Activated CD8-positive, alpha-beta T cell treated with anti-CD3 and anti-CD28 coated beads for 36 hours (primary cell): ENCODE measurements around the gene APPL1. TPM values are rescaled to one million over a fixed set of nuclear protein-coding genes. Genes with fewer than 3 reads are reported as not detected.

Experiments
- ATAC-seq: fragments of 200-7000 bp; cut with Tn5 transposase; one replicate; pipeline ENCODE4 v1.10.0; 2021; ENCODE audit warnings: mild to moderate bottlenecking, moderate library complexity
- CTCF ChIA-PET: fragments of 350-600 bp; sonication (Branson Sonifier 250); formaldehyde crosslinking; loops from one replicate; lab custom pipeline; 2021; ENCODE audit warnings: antibody characterized with exemption; lab: Charles Lee
- POLR2A ChIA-PET: fragments of 350-600 bp; sonication (Branson Sonifier 250); formaldehyde crosslinking; loops from one replicate; lab custom pipeline; 2021; ENCODE audit warnings: antibody characterized with exemption; lab: Charles Lee
- DNase-seq: peaks from one replicate; pipeline ENCODE4 v3.0.0-alpha.2; 2020
- H3K27ac Mint-ChIP-seq: one replicate; pipeline ENCODE4 v1.8.0; 2021; ENCODE audit warnings: mild to moderate bottlenecking, mixed read lengths
- H3K27me3 Mint-ChIP-seq: one replicate; pipeline ENCODE4 v1.8.0; 2021; ENCODE audit warnings: mixed read lengths
- H3K36me3 Mint-ChIP-seq: one replicate; pipeline ENCODE4 v1.8.0; 2021; ENCODE audit warnings: low read depth, mixed read lengths
- H3K4me1 Mint-ChIP-seq: one replicate; pipeline ENCODE4 v1.8.0; 2021; ENCODE audit warnings: low read depth, mixed read lengths
- H3K4me3 Mint-ChIP-seq: one replicate; pipeline ENCODE4 v1.8.0; 2021; ENCODE audit warnings: mild to moderate bottlenecking, moderate library complexity, mixed read lengths
- H3K9me3 Mint-ChIP-seq: one replicate; pipeline ENCODE4 v1.8.0; 2021; ENCODE audit warnings: mixed read lengths
- intact Hi-C: fragments of 100-400 bp; cut with micrococcal nuclease; formaldehyde crosslinking; loops from one replicate; pipeline ENCODE4 v1.10.0; 2022
- total RNA-seq, 2 experiments: library from RNA; stranded (reverse); gene quantifications; one replicate each; pipeline ENCODE4 v1.2.3, GENCODE V29; 2021
- TF ChIP-seq, protein P1 (sequence below): fragments of 200-600 bp; IDR thresholded peaks from one replicate; pipeline ENCODE4 v1.8.0; 2022; ENCODE audit warnings: antibody characterized with exemption, mild to moderate bottlenecking

APPL1 gene
- total RNA-seq, 2 experiments from 2014 or later = 35.1 to 42.3 TPM

DNA sequence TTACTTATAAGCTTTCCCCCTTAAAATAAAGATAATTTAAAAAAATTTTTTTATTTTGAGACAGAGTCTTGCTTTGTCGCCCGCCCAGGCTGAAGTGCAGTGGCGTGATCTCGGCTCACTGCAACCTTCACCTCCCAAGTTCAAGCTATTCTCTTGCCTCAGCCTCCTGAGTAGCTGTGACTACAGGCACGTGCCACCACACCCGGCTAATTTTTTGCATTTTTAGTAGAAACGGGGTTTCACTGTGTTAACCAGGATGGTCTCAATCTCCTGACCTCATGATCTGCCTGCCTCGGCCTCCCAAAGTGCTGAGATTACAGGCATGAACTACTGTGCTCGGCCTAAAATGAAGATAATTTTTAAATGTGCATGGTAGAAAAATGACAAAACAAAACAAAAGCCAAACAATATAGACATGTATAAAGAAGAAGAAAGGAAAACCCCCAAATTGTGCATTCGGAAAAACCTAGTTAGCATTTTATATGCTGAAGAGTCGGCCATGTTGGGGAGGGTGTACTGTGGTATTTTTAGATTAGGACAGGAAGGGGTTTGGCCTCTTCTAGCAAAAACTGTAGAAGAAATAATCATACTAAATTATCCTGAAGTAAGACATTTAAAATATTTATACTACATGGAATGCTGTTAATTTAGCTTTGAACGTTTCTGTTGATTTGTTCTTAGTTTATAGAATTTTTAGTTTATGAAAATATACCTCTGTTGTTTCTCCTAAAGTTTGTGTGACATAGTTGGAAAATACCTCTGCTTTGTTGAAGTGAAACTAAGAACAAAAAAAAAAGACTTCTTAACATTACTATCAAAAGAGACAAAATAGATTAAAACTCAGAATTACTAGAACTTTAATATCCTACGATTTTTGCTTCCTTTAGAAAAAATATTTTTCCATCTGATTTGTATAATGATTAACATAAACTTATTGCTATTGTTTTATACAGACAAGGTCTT, 7.4 kb downstream of the APPL1 start:
- no peaks in the 10 kb centered on the region for H3K27me3 Mint-ChIP-seq
- POLR2A ChIA-PET = no interaction called here
- peaks cover 21% of the 10 kb centered on the region for H3K4me1 Mint-ChIP-seq
- CTCF ChIA-PET = interaction anchor here (0.9 kb wide), 1 partner anchor 65 kb away, joined by 4 read pairs; no protein-coding TSS in a partner anchor
- intact Hi-C loops = no loop called here
- no peak overlapping the region for H3K27ac Mint-ChIP-seq
- no peak for ATAC-seq
- H3K4me3 Mint-ChIP-seq = no peak overlapping the region
- DNase-seq = no peak
- TF ChIP-seq, protein P1, sequence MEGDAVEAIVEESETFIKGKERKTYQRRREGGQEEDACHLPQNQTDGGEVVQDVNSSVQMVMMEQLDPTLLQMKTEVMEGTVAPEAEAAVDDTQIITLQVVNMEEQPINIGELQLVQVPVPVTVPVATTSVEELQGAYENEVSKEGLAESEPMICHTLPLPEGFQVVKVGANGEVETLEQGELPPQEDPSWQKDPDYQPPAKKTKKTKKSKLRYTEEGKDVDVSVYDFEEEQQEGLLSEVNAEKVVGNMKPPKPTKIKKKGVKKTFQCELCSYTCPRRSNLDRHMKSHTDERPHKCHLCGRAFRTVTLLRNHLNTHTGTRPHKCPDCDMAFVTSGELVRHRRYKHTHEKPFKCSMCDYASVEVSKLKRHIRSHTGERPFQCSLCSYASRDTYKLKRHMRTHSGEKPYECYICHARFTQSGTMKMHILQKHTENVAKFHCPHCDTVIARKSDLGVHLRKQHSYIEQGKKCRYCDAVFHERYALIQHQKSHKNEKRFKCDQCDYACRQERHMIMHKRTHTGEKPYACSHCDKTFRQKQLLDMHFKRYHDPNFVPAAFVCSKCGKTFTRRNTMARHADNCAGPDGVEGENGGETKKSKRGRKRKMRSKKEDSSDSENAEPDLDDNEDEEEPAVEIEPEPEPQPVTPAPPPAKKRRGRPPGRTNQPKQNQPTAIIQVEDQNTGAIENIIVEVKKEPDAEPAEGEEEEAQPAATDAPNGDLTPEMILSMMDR = no peak
- H3K36me3 Mint-ChIP-seq = peaks cover 22% of the 10 kb centered on the region
- H3K9me3 Mint-ChIP-seq = no peaks in the 10 kb centered on the region

DNA sequence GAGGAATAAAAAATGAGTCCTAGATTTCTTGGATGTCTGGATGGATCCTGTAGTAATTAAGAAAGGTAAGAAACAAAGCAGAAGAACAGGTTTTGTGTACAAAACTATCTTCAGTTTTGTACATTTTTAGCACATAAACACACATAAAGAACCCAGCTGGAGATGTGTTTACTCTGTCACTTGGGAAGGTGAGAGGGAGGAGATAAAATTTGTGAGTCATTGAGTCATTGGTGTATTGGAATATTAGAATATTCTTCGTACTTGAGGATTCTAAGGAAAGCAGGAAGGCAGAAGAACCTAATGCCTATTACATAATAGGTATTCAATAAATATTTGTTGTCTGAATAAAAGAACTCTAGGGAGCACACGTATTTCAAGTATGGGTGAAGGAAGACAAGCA, 17.4 kb downstream of the APPL1 start:
- Mint-ChIP-seq H3K9me3 (no peaks in the 10 kb centered on the region), H3K27ac (no peak overlapping the region), H3K36me3 (peaks cover 20% of the 10 kb centered on the region), H3K27me3 (no peaks in the 10 kb centered on the region), H3K4me3 (no peak overlapping the region), H3K4me1 (no peaks in the 10 kb centered on the region)
- intact Hi-C loops = no loop called here
- ChIA-PET POLR2A (interaction anchor here (0.6 kb wide), 1 partner anchor 68 kb away, joined by 3 read pairs; no protein-coding TSS in a partner anchor), CTCF (no interaction called here)
- DNase-seq (no peak), ATAC-seq (no peak)
- TF ChIP-seq, protein P1 = no peak

- ChIA-PET POLR2A (no interaction called here), CTCF (no interaction called here)
- intact Hi-C loops = no loop called here
- no peaks in the 10 kb centered on the region for H3K9me3 Mint-ChIP-seq
- no peak overlapping the region for H3K4me3 Mint-ChIP-seq
- H3K27ac Mint-ChIP-seq = no peak overlapping the region
- no peaks in the 10 kb centered on the region for H3K4me1 Mint-ChIP-seq
- TF ChIP-seq, protein P1 = no peak
- ATAC-seq (no peak), DNase-seq (no peak)
- peaks cover 12% of the 10 kb centered on the region for H3K36me3 Mint-ChIP-seq
- H3K27me3 Mint-ChIP-seq = no peaks in the 10 kb centered on the region
Measured at GRCh38 chr3:57252404-57252803, 24.9 kb downstream of the APPL1 start.

DNA sequence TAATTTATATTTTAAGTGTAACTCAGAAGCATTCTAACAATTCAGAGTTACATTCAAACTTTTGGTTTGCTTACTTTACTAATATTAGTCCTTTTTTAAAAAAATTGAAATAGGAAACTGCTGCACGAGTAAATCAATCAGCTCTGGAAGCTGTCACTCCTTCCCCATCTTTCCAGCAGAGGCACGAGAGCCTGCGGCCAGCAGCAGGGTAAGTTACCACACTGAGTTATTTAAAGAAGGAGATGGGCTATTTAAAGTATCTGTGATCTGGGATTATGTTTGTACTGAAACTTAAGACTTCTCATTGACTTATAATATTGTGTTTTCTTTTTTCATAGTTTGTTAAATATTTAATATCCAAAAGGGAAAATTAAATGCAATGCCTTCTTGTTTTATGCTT, 29.3 kb downstream of the APPL1 start:
- Mint-ChIP-seq H3K27me3 (no peaks in the 10 kb centered on the region), H3K4me1 (no peaks in the 10 kb centered on the region), H3K4me3 (no peak overlapping the region), H3K27ac (no peak overlapping the region), H3K9me3 (no peaks in the 10 kb centered on the region), H3K36me3 (peaks cover 23% of the 10 kb centered on the region)
- ATAC-seq (no peak), DNase-seq (no peak)
- CTCF ChIA-PET = no interaction called here
- POLR2A ChIA-PET = no interaction called here
- intact Hi-C loops = no loop called here
- TF ChIP-seq, protein P1 = no peak

DNA sequence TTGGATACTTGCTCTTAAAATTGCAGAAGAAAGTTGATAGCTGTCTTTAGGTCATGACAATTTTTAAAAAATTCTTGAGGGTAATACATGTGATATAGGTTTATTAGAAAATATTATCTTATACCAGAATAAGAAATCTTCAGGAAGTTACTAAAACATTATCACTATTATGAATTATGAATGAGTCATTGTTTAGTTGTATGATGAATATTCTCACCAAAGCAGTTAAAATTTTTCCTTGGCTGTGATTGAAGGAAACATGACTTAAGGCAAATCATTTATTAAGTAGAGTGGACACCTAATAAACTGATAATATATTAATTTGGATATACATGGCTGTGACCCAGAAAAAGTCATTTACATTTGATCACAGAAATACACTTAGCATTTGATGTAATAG, 30.1 kb downstream of the APPL1 start:
- peaks cover 2% of the 10 kb centered on the region for H3K9me3 Mint-ChIP-seq

More for the DNA sequence above, 30.1 kb downstream of the APPL1 start:
- no peaks in the 10 kb centered on the region for H3K4me1 Mint-ChIP-seq
- no peak for ATAC-seq
- H3K36me3 Mint-ChIP-seq = peaks cover 29% of the 10 kb centered on the region
- no peak for DNase-seq
- H3K27ac Mint-ChIP-seq = no peak overlapping the region
- H3K27me3 Mint-ChIP-seq = no peaks in the 10 kb centered on the region
- no peak overlapping the region for H3K4me3 Mint-ChIP-seq
- intact Hi-C loops = no loop called here
- ChIA-PET POLR2A (no interaction called here), CTCF (no interaction called here)
- TF ChIP-seq, protein P1 = no peak
